ENCODE measurements around the gene KRTAP5-9.
"Not testable (repeated sequence)": the region's sequence is repeated elsewhere in the genome, so short reads cannot be mapped to it uniquely, and the experiment has no call there.

KRTAP5-9 gene

GRCh38 chr11:71548120-71548519 lies at the start of gene KRTAP5-9:
Gene KRTAP5-9 (plus strand): TSS chr11:71548420. CDS start chr11:71548658, 238 bp downstream.
- no peak for DNase-seq (ENCODE audit: low read depth in 2 of 2)

DNA sequence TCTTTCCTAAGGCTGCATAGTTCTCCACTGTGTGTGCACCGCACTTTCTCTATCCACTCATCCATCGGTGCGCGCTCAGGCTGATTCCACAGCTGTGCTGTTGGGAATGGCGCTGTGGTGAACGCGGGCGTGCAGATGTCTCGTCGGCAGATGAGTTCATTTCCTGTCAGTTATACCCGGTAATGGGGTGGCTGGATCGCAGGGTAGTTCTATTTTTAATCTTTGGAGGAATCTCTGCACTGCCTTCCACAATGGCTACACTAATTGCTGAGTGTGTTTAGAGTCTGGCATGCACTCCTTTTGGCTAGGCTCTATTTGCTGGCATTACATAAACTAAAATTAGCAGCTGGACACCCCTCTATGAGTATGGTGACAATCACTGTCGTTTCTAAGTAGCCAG lies 49.1 kb upstream of the KRTAP5-9 start:
- DNase-seq (ENCODE audit: low read depth in 2 of 2) = no peak

GRCh38 chr11:71499546-71499945 lies 48.7 kb upstream of the KRTAP5-9 start:
- no peak for DNase-seq (ENCODE audit: low read depth in 2 of 2)

GRCh38 chr11:71500601-71501021 lies 47.6 kb upstream of the KRTAP5-9 start:
- DNase-seq (ENCODE audit: low read depth in 2 of 2) = no peak

DNA sequence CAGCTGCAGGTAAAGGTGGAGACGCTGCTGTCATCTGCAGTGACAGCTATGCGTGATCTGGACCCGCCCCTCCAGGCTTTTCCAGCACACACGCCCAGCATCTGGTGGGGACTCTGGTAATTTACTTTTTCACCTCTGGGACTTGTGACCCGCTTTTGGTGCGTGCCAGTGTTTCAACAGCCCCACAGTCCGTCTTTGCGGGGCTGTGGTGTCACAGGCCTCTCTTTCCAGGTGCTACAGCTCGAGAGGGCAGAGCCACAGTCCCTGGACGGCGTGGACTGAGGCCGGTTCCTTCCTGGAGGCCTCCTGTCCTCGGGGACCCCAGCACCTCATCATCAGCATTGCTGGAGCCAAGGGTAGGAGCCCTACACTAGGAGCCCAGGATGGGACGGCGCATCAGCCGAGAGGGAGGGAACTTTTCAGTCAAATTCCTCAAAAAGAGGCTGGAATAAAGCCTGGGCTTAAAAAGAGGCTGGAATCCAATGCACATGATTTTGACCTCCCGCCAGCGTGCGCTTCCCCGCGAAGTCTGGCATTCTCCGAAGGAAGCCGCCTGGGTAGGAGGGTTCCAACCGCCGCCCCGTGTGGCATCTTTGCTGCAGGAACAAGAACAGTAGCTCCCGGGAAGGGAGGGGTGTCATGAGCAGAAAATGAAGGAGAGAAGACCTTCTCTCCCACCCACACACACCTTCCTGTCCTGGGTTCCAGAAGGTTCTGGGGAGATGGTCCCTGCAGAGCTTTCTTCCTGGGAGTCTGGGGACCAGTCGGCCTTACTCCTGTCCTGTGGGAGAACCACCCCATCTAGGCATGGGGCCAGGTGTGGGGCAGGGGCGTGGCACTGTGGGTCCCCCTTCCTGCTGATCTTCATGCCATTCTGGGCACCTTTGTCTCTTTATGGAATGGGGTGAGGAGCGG lies 46.9 kb upstream of the KRTAP5-9 start:
- no peak for DNase-seq (ENCODE audit: low read depth in 2 of 2)

- no peak for DNase-seq (ENCODE audit: low read depth in 2 of 2)
These were observed 46.2 kb upstream of the KRTAP5-9 start for GRCh38 chr11:71502026-71502425.

GRCh38 chr11:71502871-71503435 lies 45.3 kb upstream of the KRTAP5-9 start:
- DNase-seq (ENCODE audit: low read depth in 2 of 2) = no peak

GRCh38 chr11:71504531-71504930 lies 43.7 kb upstream of the KRTAP5-9 start:
- no peak for DNase-seq (ENCODE audit: low read depth in 2 of 2)

GRCh38 chr11:71505001-71505400 lies 43.2 kb upstream of the KRTAP5-9 start:
- DNase-seq (ENCODE audit: low read depth in 2 of 2) = no peak

DNA sequence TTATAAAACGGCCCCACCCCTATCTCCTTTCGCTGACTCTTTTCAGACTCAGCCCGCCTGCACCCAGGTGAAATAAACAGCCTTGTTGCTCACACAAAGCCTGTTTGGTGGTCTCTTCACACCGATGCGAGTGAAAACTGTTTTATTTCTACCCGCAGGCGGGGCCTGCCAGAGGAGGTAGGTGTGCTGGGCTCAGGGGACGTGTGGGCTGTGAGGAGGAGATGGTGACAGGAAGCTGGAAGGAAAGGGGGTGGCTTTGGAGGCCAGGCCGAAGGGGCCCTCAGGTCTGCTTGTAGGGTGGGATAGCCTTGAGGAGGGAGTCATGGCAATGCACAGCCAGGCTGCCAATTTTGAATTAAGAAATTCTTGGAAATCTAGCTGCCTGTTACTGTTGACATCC lies 42.4 kb upstream of the KRTAP5-9 start:
- DNase-seq (ENCODE audit: low read depth in 2 of 2) = no peak

- DNase-seq (ENCODE audit: low read depth in 2 of 2) = no peak
These were observed 41.1 kb upstream of the KRTAP5-9 start for GRCh38 chr11:71507102-71507501.

DNA sequence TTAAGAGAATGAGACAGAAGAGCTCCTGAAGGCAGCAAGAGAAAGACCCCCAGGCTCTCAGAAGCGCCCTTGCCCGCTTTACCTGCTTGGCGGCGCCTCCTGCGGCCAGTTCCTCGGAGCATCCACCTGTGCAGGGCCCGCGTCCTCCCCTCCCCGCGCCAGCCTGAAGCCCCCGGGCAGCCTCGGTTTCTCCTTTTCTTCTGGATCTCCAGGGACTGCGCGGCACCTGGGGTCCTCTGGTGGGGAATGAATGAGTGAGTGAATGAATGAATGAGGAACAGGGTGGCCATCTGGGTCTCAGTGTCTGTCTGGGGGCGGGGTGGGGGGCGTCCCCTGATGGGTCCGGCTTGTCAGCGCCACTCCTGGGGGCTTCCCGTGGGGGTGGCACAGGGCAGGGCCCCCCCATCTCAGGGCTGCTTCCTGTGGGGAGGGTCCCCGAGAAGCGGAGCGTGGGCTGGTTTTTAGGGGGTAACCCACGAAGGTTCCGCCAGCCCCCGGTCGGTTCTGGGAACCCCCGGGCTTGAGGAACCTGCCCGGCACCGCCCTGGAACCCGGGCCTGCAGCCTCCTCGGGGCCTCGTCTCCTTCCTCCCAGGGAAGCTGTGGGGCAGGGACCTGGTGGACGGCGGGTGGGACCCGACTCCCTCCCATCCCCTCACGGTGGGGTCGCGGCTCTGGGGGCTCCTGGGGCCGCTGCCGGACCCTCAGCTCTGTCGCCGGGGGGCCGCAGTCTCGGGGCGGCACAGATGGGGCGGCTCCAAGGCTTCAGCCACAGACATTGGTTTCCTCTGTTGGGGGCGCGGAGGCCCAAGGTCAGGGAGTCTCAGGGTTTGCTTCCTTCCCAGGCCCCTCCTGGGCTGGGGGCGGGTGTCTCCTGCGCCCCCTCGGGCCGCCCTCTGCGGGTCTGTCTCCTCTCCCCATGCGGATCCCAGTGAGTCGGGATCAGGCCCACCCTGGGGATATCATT lies 29.4 kb upstream of the KRTAP5-9 start:
- no peak for DNase-seq (ENCODE audit: low read depth in 2 of 2)

- no peak for DNase-seq (ENCODE audit: low read depth in 2 of 2)
These were observed 28.7 kb upstream of the KRTAP5-9 start for GRCh38 chr11:71519546-71519945.

- no peak for DNase-seq (ENCODE audit: low read depth in 2 of 2)
These were observed 22.9 kb upstream of the KRTAP5-9 start for GRCh38 chr11:71525188-71525937.

GRCh38 chr11:71525938-71526495 lies 22.2 kb upstream of the KRTAP5-9 start:
- no peak for DNase-seq (ENCODE audit: low read depth in 2 of 2)

GRCh38 chr11:71526796-71527575 lies 21.2 kb upstream of the KRTAP5-9 start, which contains the start of gene KRTAP5-7:
Gene KRTAP5-7 (plus strand): TSS chr11:71527267. CDS start chr11:71527301, 34 bp downstream.
- not testable (repeated sequence) for DNase-seq (ENCODE audit: low read depth in 2 of 2)

DNA sequence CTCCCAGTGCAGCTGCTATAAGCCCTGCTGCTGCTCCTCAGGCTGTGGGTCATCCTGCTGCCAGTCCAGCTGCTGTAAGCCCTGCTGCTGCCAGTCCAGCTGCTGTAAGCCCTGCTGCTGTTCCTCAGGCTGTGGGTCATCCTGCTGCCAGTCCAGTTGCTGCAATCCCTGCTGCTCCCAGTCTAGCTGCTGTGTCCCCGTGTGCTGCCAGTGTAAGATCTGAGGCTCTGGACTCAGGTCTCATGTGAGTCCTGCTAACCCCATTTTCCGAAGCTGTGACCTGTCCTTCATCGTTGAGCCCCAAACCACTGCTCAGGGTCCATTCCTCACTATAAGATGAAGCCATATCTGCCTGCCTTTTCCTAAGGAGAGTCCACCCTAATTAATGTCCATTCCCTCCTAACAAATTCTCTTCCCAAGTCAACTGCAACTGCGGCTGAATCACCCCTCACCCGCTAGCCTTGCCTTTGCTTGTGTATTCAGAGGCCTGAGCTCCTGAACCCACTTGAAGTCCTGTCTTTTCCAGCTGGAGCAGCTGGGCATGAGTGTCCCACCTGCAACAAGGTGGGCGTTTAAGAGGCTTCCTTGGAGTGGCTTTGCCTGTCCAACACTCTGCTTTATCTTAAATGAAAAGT lies 20.5 kb upstream of the KRTAP5-9 start:
- no peak for DNase-seq (ENCODE audit: low read depth in 2 of 2)

- no peak for DNase-seq (ENCODE audit: low read depth in 2 of 2)
These were observed 17.6 kb upstream of the KRTAP5-9 start for GRCh38 chr11:71530602-71531001.

DNA sequence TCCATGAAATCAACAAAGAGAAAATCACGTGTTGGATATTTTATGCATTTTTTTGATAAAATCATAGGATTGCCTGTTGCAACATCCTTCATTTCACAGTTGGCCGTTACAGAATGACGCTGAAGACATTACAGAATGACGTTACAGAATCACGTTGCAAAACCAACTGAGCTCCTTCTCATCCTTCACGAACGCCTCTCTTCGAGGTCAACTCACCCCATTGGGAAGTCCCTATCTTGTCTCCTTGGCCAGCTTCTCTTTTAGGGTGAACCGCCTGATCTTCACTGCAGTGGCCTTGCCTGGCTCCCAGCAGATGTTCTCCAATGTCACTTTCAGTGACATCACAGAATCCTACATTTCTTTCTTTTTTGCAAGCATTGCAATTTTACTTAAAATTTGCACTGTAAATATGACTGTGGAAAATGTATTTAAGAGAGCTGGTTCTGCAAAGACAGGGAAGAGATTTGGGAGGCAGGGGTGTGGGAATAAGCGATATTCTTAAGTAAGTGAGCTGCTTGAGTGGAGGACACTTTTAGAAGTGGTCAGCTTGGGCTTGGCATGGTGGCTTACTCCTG lies 16.1 kb upstream of the KRTAP5-9 start:
- DNase-seq (ENCODE audit: low read depth in 2 of 2) = no peak

All from activated CD8-positive, alpha-beta memory T cell treated with anti-CD3 and anti-CD28 coated beads for 4 hours (primary cell).